ENCODE measurements around the gene CCDC187. TPM values are rescaled to one million over a fixed set of nuclear protein-coding genes. Genes with fewer than 3 reads are reported as not detected.

CCDC187 gene
- polyA plus RNA-seq, 3 donors, result not detected

DNA sequence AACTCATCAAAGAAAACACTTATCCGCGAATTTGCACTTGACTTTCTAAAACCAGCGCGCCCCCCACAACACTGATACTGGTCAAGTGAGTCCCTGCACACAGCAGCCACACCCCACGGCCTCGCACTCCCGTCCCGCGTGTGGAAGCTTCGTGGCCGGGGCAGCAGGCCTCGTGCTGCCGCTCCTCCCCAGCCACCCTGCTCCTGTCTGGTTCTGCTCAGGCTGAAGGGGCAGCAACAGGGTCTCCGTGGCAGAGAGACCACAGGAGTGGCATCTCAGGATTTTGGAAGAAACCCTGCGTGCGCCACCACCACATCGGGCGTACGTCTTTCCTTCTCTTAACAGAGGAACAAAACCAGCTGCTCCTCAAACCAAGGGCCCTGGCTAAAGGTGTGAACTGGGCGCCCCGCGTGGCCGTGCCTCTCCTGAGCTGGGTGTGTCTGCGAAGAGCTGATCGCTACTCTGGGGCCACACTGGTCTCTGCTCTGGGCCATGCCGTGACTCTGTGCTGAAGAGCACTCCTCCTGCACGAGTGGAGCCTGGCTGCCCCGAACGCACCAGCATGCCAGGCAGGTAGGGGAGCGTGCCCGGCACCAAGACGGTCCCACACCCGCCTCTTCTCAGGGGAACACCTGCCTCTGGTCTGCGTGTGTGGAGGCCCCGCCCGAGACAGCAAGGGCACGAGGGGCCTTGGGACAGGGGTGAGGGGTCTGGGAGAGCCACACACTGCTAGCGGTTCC lies 81.6 kb downstream of the CCDC187 start:
- H3K36me3 ChIP-seq (replicated peaks in 1 of 2; ENCODE audit: control insufficient read depth in 1 of 2, insufficient read depth in 2 of 2, low read length in 2 of 2), result peaks cover 14 to 51% of the 10 kb centered on the region in 2 donors
- no peaks in the 10 kb centered on the region for H3K27me3 ChIP-seq (ENCODE audit: control insufficient read depth in 2 of 2, insufficient read depth in 2 of 2, low read length in 2 of 2)
- no peak overlapping the region for H3K4me3 Mint-ChIP-seq
- peaks cover 5% of the 10 kb centered on the region for H3K4me1 Mint-ChIP-seq
- H3K4me1 ChIP-seq (ENCODE audit: control insufficient read depth in 1 of 2, insufficient read depth in 2 of 2, low read length in 2 of 2), result peaks cover 4 to 5% of the 10 kb centered on the region in 2 donors
- 99% methylated on average over 36 of the region's 38 CpGs for WGBS (ENCODE audit: insufficient coverage)
- H3K79me2 ChIP-seq (ENCODE audit: insufficient read depth, low read length), result no peaks in the 10 kb centered on the region
- H3K36me3 Mint-ChIP-seq, result peaks cover 52 to 68% of the 10 kb centered on the region in 2 donors
- no peaks in the 10 kb centered on the region for H3K9me3 Mint-ChIP-seq
- H3K27ac Mint-ChIP-seq, result no peak overlapping the region
- H3K9ac ChIP-seq (ENCODE audit: insufficient read depth, low read length, poor library complexity, severe bottlenecking), result no peak overlapping the region
- TF ChIP-seq, protein P1, sequence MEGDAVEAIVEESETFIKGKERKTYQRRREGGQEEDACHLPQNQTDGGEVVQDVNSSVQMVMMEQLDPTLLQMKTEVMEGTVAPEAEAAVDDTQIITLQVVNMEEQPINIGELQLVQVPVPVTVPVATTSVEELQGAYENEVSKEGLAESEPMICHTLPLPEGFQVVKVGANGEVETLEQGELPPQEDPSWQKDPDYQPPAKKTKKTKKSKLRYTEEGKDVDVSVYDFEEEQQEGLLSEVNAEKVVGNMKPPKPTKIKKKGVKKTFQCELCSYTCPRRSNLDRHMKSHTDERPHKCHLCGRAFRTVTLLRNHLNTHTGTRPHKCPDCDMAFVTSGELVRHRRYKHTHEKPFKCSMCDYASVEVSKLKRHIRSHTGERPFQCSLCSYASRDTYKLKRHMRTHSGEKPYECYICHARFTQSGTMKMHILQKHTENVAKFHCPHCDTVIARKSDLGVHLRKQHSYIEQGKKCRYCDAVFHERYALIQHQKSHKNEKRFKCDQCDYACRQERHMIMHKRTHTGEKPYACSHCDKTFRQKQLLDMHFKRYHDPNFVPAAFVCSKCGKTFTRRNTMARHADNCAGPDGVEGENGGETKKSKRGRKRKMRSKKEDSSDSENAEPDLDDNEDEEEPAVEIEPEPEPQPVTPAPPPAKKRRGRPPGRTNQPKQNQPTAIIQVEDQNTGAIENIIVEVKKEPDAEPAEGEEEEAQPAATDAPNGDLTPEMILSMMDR (IDR thresholded peaks at IDR 0.05), result no peak
- no peak overlapping the region for H3K4me3 ChIP-seq (replicated peaks in 1 of 3; ENCODE audit: low read depth in 2 of 3, low read length in 3 of 3)
- no peak for DNase-seq
- intact Hi-C loops (cut with micrococcal nuclease), result no loop called here
- H2AFZ ChIP-seq (ENCODE audit: insufficient read depth, low read depth, low read length, poor library complexity, severe bottlenecking), result no peak overlapping the region
- no peaks in the 10 kb centered on the region for H4K20me1 ChIP-seq (ENCODE audit: insufficient read depth, low read length)
- no peak overlapping the region for H3K4me2 ChIP-seq (replicated peaks; ENCODE audit: extremely low read depth, low read length, poor library complexity, severe bottlenecking)
- H3K27ac ChIP-seq (ENCODE audit: low read depth in 1 of 2, low read length in 2 of 2), result no peak overlapping the region
- no peaks in the 10 kb centered on the region for H3K9me3 ChIP-seq (replicated peaks in 1 of 2; ENCODE audit: control insufficient read depth in 1 of 2, insufficient read depth in 1 of 2, low read length in 2 of 2)
- peaks cover 0 to 2% (median 0%) of the 10 kb centered on the region in 3 donors for H3K27me3 Mint-ChIP-seq (ENCODE audit: low read depth in 3 of 3)

DNA sequence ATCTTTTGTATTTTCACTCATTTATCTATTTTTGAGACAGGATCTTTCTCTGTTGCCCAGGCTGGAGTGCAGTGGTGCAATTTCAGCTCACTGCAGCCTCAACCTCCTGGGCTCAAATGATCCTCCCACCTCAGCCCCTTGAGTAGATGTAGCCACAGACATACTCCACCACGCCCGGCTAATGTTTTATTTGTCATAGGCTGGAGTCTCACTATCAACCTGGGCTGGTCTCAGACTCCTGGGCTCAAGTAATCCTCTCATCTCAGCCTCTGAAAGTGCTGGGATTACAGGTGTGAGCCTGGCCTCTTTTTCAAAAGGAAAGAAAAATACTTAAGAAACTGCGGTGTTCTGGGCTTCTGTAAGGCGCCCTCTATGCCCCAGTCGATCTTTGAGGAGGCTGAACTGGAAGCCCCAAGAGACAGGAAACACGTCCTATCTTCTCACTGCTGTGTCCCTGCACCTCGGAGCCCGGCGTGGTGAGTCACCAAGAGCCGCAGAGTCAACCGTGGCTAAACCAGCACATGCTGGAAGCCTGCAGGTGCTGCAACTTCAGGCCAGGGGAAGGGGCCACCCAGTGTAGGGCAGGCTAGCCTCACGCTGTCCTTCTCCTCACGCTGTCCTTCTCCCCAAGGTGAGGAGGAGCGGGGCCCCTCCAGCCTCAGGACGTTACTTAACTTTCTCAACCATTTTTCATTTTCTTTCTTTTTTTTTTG lies 83.7 kb downstream of the CCDC187 start:
- peaks cover 0 to 2% (median 0%) of the 10 kb centered on the region in 3 donors for H3K27me3 Mint-ChIP-seq (ENCODE audit: low read depth in 3 of 3)
- H3K4me3 Mint-ChIP-seq, result no peak overlapping the region
- no peaks in the 10 kb centered on the region for H3K27me3 ChIP-seq (ENCODE audit: control insufficient read depth in 2 of 2, insufficient read depth in 2 of 2, low read length in 2 of 2)
- no peak for DNase-seq
- peaks cover 19 to 65% of the 10 kb centered on the region in 2 donors for H3K36me3 ChIP-seq (replicated peaks in 1 of 2; ENCODE audit: control insufficient read depth in 1 of 2, insufficient read depth in 2 of 2, low read length in 2 of 2)
- H3K36me3 Mint-ChIP-seq, result peaks cover 55 to 81% of the 10 kb centered on the region in 2 donors
- TF ChIP-seq, protein P1 (IDR thresholded peaks at IDR 0.05), result no peak
- H3K9me3 ChIP-seq (replicated peaks in 1 of 2; ENCODE audit: control insufficient read depth in 1 of 2, insufficient read depth in 1 of 2, low read length in 2 of 2), result no peaks in the 10 kb centered on the region
- H3K9me3 Mint-ChIP-seq, result no peaks in the 10 kb centered on the region
- H3K27ac ChIP-seq (ENCODE audit: low read depth in 1 of 2, low read length in 2 of 2), result no peak overlapping the region
- WGBS (ENCODE audit: insufficient coverage), result 88% methylated on average over 12 of the region's 15 CpGs
- intact Hi-C loops (cut with micrococcal nuclease), result no loop called here
- H3K9ac ChIP-seq (ENCODE audit: insufficient read depth, low read length, poor library complexity, severe bottlenecking), result no peak overlapping the region
- no peaks in the 10 kb centered on the region for H3K4me1 Mint-ChIP-seq
- H3K4me2 ChIP-seq (replicated peaks; ENCODE audit: extremely low read depth, low read length, poor library complexity, severe bottlenecking), result no peak overlapping the region
- H3K4me3 ChIP-seq (replicated peaks in 1 of 3; ENCODE audit: low read depth in 2 of 3, low read length in 3 of 3), result no peak overlapping the region
- H4K20me1 ChIP-seq (ENCODE audit: insufficient read depth, low read length), result no peaks in the 10 kb centered on the region
- H3K27ac Mint-ChIP-seq, result peak overlapping the region in 1 of 7 donors; percentile 32
- H3K79me2 ChIP-seq (ENCODE audit: insufficient read depth, low read length), result no peaks in the 10 kb centered on the region
- no peaks in the 10 kb centered on the region for H3K4me1 ChIP-seq (ENCODE audit: control insufficient read depth in 1 of 2, insufficient read depth in 2 of 2, low read length in 2 of 2)
- no peak overlapping the region for H2AFZ ChIP-seq (ENCODE audit: insufficient read depth, low read depth, low read length, poor library complexity, severe bottlenecking)
